PC-9 (cell line): ENCODE data around the gene SP1. TPM values are rescaled to one million over a fixed set of nuclear protein-coding genes. Genes with fewer than 3 reads are reported as not detected.

Experiments used
- BruUV-seq: library from RNA; stranded (reverse); fragments of 400-500 nt; replicated peaks from 2 replicates; lab custom pipeline; 2021; lab: Mats Ljungman, UMichigan
- CTCF ChIA-PET: fragments of 300-600 bp; sonication (Branson Sonifier 250); formaldehyde crosslinking; loops from one replicate; lab custom pipeline; 2022; ENCODE audit warnings: antibody characterized with exemption; lab: Charles Lee
- POLR2A ChIA-PET: fragments of 300-600 bp; sonication (Branson Sonifier 250); formaldehyde crosslinking; loops from one replicate; lab custom pipeline; 2022; ENCODE audit warnings: antibody characterized with exemption; ENCODE audit not compliant: unreplicated experiment; lab: Charles Lee
- DNase-seq, 2 experiments: peaks; one replicate each; pipeline versions ENCODE4 v3.0.0 to v3.0.0-alpha.2; 2015 to 2022; ENCODE audit warnings: mixed read lengths in 1 of 2
- H2AFZ ChIP-seq: fragments of 200-600 bp; sonication (generic); 2 replicates; pipeline ENCODE4 v1.8.1; 2017; ENCODE audit warnings: antibody characterized with exemption
- H3F3A ChIP-seq: fragments of 200-600 bp; sonication (generic); 2 replicates; pipeline ENCODE4 v1.8.1; 2017; ENCODE audit warnings: antibody characterized with exemption, mild to moderate bottlenecking, low read depth; ENCODE audit not compliant: insufficient read depth
- H3K27ac ChIP-seq: fragments of 200-600 bp; sonication (generic); 2 replicates; pipeline ENCODE4 v1.6.1; 2016; ENCODE audit warnings: mixed run types
- H3K27me3 ChIP-seq: fragments of 200-600 bp; sonication (generic); 2 replicates; pipeline ENCODE4 v1.6.1; 2016; ENCODE audit warnings: low read depth, mixed run types; ENCODE audit not compliant: insufficient read depth
- H3K36me3 ChIP-seq: fragments of 200-600 bp; sonication (generic); 2 replicates; pipeline ENCODE4 v1.6.1; 2016; ENCODE audit warnings: low read depth, mixed run types
- H3K4me1 ChIP-seq: fragments of 200-600 bp; sonication (generic); replicated peaks from 2 replicates; pipeline ENCODE4 v1.6.1; 2016; ENCODE audit warnings: mixed run types; ENCODE audit not compliant: insufficient read depth
- H3K4me2 ChIP-seq: fragments of 200-600 bp; sonication (generic); 2 replicates; pipeline ENCODE4 v1.6.1; 2017; ENCODE audit warnings: mixed run types
- H3K4me3 ChIP-seq: fragments of 200-600 bp; sonication (generic); 2 replicates; pipeline ENCODE4 v1.6.1; 2016; ENCODE audit warnings: mixed run types
- H3K79me2 ChIP-seq: fragments of 200-600 bp; sonication (generic); 2 replicates; pipeline ENCODE4 v1.6.1; 2017; ENCODE audit warnings: low read depth, mixed run types
- H3K9me2 ChIP-seq: fragments of 200-600 bp; sonication (generic); 2 replicates; pipeline ENCODE4 v1.8.1; 2017; ENCODE audit warnings: mild to moderate bottlenecking; ENCODE audit not compliant: insufficient read depth
- H3K9me3 ChIP-seq: fragments of 200-600 bp; sonication (generic); 2 replicates; pipeline ENCODE4 v1.8.1; 2016; ENCODE audit warnings: low read depth; ENCODE audit not compliant: insufficient read depth
- H4K20me1 ChIP-seq: fragments of 200-600 bp; sonication (generic); 2 replicates; pipeline ENCODE4 v1.8.1; 2017; ENCODE audit not compliant: insufficient read depth
- EZH2 ChIP-seq: fragments of 200-600 bp; sonication (generic); IDR thresholded peaks from 2 replicates; pipeline ENCODE4 v1.8.0; 2017; ENCODE audit warnings: antibody characterized with exemption, low read depth
- intact Hi-C: fragments of 100-400 bp; cut with micrococcal nuclease; formaldehyde crosslinking; loops from one replicate; pipeline ENCODE4 v1.10.0; 2022; ENCODE audit not compliant: unreplicated experiment
- total RNA-seq: library from RNA; stranded (reverse); gene quantifications from 2 replicates; pipeline ENCODE4 v1.2.3, GENCODE V29; 2021
- TF ChIP-seq, protein P1 (sequence below): fragments of 200-600 bp; sonication (generic); conservative IDR thresholded peaks from 2 replicates; pipeline ENCODE4 v1.6.1; 2017; ENCODE audit warnings: mixed run types, antibody characterized with exemption, mild to moderate bottlenecking, moderate library complexity

Gene SP1
- total RNA-seq, 1 experiment from 2014 or later, result 118 TPM

DNA sequence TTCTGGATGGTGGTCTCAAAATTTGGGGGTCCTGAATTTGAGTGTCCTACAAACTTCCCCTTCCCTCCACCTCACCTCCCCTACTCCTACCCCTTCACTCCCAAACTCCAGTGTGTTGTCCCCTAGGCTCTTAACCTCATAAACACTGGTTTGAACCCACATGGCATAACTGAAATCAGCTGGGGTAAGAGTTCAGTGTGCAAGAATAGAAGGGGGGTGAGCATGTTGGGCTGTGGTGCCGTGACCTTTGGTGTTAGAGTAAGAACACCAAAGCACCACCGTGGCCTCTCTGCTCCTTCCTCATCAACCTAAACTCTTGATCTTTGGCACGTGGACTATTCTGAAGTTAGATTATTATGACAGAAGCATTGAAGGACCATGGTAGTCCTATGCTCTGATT lies 83.0 kb downstream of the SP1 start:
- intact Hi-C loops, result no loop called here
- Histone ChIP-seq H3K27me3 (no peaks in the 10 kb centered on the region), H3K9me3 (no peaks in the 10 kb centered on the region), H3K36me3 (peaks cover 87% of the 10 kb centered on the region), H3K79me2 (peaks cover 71% of the 10 kb centered on the region), H3K27ac (no peak overlapping the region), H3K9me2 (no peaks in the 10 kb centered on the region), H3K4me2 (no peak overlapping the region), H2AFZ (no peak overlapping the region), H3K4me3 (no peak overlapping the region), H3K4me1 (no peaks in the 10 kb centered on the region), H4K20me1 (peaks cover 97% of the 10 kb centered on the region), H3F3A (peaks cover 82% of the 10 kb centered on the region)
- ChIA-PET CTCF (no interaction called here), POLR2A (no interaction called here)
- no peak for TF ChIP-seq EZH2
- TF ChIP-seq, protein P1, sequence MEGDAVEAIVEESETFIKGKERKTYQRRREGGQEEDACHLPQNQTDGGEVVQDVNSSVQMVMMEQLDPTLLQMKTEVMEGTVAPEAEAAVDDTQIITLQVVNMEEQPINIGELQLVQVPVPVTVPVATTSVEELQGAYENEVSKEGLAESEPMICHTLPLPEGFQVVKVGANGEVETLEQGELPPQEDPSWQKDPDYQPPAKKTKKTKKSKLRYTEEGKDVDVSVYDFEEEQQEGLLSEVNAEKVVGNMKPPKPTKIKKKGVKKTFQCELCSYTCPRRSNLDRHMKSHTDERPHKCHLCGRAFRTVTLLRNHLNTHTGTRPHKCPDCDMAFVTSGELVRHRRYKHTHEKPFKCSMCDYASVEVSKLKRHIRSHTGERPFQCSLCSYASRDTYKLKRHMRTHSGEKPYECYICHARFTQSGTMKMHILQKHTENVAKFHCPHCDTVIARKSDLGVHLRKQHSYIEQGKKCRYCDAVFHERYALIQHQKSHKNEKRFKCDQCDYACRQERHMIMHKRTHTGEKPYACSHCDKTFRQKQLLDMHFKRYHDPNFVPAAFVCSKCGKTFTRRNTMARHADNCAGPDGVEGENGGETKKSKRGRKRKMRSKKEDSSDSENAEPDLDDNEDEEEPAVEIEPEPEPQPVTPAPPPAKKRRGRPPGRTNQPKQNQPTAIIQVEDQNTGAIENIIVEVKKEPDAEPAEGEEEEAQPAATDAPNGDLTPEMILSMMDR, result no peak
- DNase-seq, result no peak
- BruUV-seq, result no TSS peak

DNA sequence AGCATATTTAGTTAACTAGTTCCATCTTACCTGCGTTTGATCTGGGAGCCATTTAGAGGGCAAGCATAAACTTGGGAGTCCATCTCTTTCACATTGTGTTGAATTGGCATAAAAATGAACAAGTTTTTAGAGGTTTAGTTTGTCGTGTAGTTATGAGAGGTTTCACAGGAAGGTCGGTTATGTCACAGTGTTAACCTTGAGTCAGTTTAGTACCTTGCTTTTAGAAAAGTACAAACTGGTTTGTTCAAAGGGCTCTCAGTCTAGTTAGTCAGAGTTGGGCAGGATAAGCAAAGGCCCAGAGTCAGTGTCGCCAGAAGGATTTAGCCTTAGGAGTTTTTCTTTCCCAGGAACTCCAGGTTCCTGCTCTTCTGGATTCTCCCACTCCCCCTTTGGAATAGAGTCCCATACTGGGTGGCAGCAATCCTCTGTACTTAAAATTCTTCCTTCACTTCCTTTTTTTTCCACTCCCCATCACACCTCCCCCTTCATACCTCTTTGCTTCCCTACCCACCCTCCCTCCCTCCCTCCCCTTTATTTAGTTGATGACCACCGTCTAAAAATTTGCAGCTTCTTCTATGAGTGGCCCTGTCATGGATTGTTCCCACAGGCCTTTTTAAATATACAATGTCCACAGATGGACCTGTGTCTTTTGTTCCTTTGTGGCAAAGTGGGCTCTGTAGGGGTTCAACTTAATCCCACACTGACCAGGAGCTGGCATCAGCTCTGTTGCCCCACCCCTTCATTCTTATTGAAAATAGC lies 84.0 kb downstream of the SP1 start:
- intact Hi-C loops, result no loop called here
- H3K4me1 ChIP-seq, result no peaks in the 10 kb centered on the region
- POLR2A ChIA-PET, result no interaction called here
- H3K9me2 ChIP-seq, result no peaks in the 10 kb centered on the region
- peaks cover 69% of the 10 kb centered on the region for H3K79me2 ChIP-seq
- no peaks in the 10 kb centered on the region for H3K9me3 ChIP-seq
- no peak overlapping the region for H2AFZ ChIP-seq
- H3K36me3 ChIP-seq, result peaks cover 89% of the 10 kb centered on the region
- TF ChIP-seq, protein P1, result no peak
- TF ChIP-seq EZH2, result no peak
- H4K20me1 ChIP-seq, result peaks cover 97% of the 10 kb centered on the region
- BruUV-seq, result no TSS peak
- H3K4me2 ChIP-seq, result no peak overlapping the region
- no peak overlapping the region for H3K4me3 ChIP-seq
- H3F3A ChIP-seq, result peaks cover 83% of the 10 kb centered on the region
- H3K27me3 ChIP-seq, result no peaks in the 10 kb centered on the region
- no peak for DNase-seq
- CTCF ChIA-PET, result no interaction called here
- H3K27ac ChIP-seq, result no peak overlapping the region

GRCh38 chr12:53464685-53465418 lies 84.9 kb downstream of the SP1 start:
- TF ChIP-seq, protein P1, result no peak
- TF ChIP-seq EZH2, result no peak
- H3K9me3 ChIP-seq, result no peaks in the 10 kb centered on the region
- intact Hi-C loops, result no loop called here
- H3K27ac ChIP-seq, result no peak overlapping the region
- H3K4me3 ChIP-seq, result no peak overlapping the region
- DNase-seq, result no peak
- POLR2A ChIA-PET, result no interaction called here
- H3F3A ChIP-seq, result peaks cover 89% of the 10 kb centered on the region
- CTCF ChIA-PET, result no interaction called here
- H3K4me1 ChIP-seq, result no peaks in the 10 kb centered on the region
- H3K36me3 ChIP-seq, result peaks cover 89% of the 10 kb centered on the region
- no peak overlapping the region for H3K4me2 ChIP-seq
- no peaks in the 10 kb centered on the region for H3K9me2 ChIP-seq
- peaks cover 96% of the 10 kb centered on the region for H4K20me1 ChIP-seq
- H3K27me3 ChIP-seq, result no peaks in the 10 kb centered on the region
- no peak overlapping the region for H2AFZ ChIP-seq
- peaks cover 60% of the 10 kb centered on the region for H3K79me2 ChIP-seq
- no TSS peak for BruUV-seq
